ENCODE results near the gene PLEKHH3.
"Not testable (repeated sequence)": the region's sequence is repeated elsewhere in the genome, so short reads cannot be mapped to it uniquely, and the experiment has no call there.

PLEKHH3 gene

DNA sequence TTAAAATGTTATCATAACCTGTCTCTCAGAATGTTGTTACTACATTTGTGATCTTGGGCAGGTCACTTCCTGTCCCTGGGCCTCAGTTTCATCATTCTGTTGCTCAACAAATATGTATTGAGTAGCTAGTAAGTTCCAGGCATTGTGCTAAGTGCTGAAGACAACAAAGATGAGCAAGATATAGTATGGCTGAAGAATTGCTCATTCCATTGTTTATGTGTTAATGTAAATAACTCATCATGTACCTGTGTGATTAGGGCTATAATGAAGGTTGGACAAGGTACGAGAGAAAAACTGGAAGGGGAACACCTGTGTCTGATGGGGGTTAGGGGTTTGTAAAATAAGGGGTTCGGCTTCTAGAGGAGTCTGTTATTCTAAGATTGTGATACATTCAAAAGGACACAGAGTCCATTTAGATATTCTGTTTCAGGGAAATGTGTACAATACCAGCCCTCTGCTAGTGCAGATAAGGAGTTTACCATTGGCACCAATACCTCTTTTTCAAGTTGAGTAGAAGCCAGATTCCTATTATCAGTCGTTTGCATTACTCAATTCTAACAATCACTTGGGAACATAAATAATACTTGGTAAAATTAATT lies 47.3 kb downstream of the PLEKHH3 start:
- no peak for DNase-seq

DNA sequence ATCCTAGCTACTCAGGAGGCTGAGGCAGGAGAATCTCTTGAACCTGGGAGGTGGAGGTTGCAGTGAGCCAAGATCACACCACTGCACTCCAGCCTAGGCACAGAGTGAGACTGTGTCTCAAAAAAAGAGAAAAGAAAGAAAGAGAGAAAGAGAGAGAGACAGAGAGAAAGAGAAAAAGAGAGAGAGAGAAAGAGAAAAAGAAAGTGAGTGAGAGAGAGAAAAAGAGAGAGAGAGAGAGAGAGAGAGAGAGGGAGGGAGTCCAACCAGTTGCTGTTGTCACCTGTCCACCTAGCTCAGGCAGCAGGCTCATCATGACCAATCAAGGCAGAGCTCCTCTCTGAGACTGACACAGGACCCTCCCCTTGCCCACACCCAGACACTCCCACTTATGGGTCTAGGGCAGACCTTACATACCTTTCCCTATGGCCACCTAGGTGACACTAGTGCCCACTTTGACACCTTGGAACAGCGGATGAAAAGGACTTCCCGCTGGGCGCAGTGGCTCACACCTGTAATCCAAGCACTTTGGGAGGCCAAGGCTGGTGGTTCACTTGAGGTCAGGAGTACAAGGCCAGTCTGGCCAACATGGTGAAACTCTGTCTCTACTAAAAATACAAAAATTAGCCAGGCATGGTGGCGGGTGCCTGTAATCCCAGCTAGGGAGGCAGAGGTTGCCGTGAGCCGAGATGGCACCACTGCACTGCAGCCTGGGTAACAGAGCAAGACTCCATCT lies 49.6 kb downstream of the PLEKHH3 start:
- DNase-seq = not testable (repeated sequence)

DNA sequence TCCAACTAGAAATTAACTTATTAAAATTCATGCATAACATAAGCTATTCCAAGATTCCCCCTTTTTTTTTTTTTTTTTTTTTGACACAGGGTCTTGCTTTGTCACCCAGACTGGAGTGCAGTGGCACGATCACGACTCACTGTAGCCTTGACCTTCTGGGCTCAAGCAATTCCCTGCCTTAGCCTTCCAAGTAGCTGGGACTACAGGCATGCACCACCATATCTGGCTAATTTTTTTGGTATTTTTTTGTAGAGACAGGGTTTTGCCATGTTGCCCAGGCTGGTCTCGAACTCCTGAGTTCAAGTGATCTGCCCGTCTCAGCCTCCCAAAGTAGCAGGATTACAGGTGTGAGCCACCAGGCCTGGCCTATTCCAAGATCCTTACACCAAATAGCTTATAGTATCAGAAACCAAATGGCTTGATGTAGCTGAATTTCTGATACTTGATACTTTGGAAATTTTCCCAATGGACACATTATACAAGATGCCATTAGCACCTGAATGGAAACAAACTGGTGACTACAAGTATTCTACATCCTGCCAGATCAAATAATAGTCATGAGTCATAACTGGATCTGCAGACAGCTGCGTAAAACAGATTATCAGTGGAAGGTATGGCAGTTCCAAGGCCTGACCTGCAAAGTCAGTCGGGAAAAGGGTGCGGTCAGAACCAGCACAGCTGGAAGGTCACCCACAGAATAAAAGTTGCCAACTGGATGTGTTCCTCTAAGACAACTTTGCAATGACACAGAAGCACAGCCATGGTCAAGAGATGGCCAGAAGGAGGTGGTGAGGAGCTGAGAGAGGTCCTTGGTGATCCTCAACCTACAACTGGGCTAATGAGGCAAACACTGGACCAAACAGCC lies 52.8 kb downstream of the PLEKHH3 start:
- peak in 1 of 5 donors; percentile 15 for DNase-seq

DNA sequence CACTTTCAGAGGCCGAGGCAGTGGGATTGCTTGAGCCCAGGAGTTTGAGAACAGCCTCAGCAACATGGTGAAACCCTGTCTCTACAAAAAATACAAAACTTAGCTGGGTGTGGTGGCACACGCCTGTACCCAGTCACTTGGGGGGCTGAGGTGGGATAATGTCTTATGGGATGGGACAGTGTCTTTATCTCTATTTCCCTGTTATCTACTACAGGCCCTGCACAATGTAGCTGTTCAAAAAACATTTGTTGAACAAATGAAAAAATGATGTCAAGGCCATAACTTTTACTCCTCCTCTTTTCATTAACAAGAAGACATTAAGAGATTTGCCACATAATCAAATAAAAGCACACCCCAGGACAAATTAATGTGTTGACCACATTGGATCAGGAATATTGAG lies 53.5 kb downstream of the PLEKHH3 start:
- no peak for DNase-seq

DNA sequence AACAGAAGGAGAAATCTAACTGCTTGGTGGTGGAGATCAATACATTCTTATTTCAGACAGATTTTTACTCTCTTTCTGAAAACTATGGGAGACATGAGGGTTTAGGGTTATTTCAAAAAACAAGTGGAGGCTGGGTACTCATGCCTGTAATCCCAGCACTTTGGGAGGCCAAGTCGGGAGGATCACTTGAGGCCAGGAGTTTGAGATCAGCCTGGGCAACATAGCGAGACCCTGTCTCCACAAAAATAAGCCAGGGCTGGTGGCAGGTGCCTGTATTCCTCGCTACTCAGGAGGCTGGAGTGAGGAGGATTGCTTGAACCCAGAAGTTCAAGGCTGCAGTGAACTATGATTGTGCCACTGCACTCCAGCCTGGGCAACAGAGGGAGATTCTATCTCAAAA lies 54.8 kb downstream of the PLEKHH3 start:
- DNase-seq = not testable (repeated sequence)

DNA sequence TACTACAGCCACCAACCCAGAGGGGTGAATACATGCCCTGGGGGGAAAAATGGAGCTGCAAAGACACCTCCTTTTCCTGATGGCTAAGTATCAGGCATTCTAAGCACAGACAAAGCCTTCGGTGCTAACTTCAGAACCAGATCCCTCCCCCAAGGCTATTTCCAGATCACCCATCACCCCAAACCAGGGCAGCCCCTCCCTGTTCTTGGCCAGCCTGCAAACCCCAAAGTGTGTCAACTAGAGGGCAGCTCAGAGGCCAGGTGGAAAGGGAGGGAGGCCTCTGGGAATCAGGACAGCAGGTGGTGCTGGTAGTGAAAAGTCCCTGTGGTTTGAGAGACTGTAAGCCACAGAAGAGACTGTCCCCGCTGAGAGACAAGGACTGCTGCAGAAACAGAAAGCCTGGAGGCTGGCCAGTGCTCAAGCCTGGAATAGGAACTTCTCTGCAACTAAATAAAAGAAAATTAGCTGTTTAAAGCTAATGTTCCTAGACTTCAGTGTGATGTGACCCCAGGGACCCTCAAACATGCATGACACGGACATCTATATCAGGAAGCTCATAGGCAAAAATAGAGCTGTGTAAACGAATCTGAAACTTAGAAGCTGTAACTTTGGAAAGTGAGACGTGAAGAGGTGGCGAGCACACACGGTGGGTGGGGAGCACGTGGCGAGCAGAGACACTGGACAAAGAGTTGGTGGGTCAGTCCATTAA lies 58.2 kb downstream of the PLEKHH3 start:
- peak in 1 of 5 donors; percentile 10 for DNase-seq

DNA sequence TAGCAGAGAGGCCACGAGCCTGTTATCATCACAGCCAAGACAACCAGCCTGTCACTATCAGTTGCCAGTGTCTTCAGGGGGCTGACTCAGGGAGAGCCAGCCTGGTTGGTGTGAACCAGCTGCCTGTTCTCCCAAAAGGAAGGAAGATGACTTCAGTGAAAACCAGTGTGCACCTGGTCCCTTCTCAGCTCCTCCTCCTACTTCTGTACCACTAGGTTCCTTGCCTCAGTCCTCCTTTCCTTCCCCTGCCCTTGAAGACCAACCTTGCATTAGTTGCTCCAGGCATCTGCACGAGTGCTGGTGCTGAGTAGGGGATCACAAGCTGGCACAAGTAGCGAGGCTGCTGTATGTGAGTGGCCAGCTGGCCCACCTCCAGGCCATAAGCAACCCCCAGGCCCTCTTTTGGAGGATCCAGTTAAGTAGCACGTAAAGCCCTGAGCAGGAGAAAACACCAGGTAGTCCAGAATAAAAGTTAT lies 58.8 kb downstream of the PLEKHH3 start:
- no peak for DNase-seq

All from T-helper 1 cell (primary cell).